ENCODE results near the gene CD302.

- TF ChIP-seq CTCF (IDR thresholded peaks at IDR 0.05) (no peak), POLR2AphosphoS5 (IDR thresholded peaks at IDR 0.05) (no peak), POLR2A (IDR thresholded peaks at IDR 0.05) (no peak)
Observed at GRCh38 chr2:159737292-159737916, 60.6 kb downstream of the CD302 start.

All from suprapubic skin (tissue), 4 donors.